Tibial nerve (tissue), 4 donors: ENCODE data around the gene STAT3. TPM values are rescaled to one million over a fixed set of nuclear protein-coding genes. Genes with fewer than 3 reads are reported as not detected.
A peak's percentile ranks its signal among the peaks of the same experiment; 100 is the strongest.
"Not testable (repeated sequence)": the region's sequence is repeated elsewhere in the genome, so short reads cannot be mapped to it uniquely, and the experiment has no call there.

Experiments
- DNase-seq, 2 donors: peaks; one replicate each; pipeline ENCODE4 v3.0.0-alpha.2; 2019; ENCODE audit warnings: low spot score in 2 of 2
- H3K27ac ChIP-seq, 4 donors: fragments of 200-600 bp; sonication (generic) in 3 of 4; one replicate each; pipeline ENCODE4 v1.5.1; 2017 to 2019; ENCODE audit warnings: mild to moderate bottlenecking in 1 of 4
- H3K27me3 ChIP-seq, 2 donors: fragments of 200-600 bp; sonication (generic) in 1 of 2; one replicate each; pipeline versions ENCODE4 v1.5.1 to v1.6.0; 2017 to 2019
- H3K36me3 ChIP-seq, 3 donors: fragments of 200-600 bp; sonication (generic); one replicate each; pipeline ENCODE4 v1.5.1; 2018 to 2019
- H3K4me1 ChIP-seq, 4 donors: fragments of 200-600 bp; sonication (generic) in 3 of 4; one replicate each; pipeline ENCODE4 v1.5.1; 2017 to 2019
- H3K4me3 ChIP-seq, 4 donors: fragments of 200-600 bp; sonication (generic) in 3 of 4; one replicate each; pipeline ENCODE4 v1.5.1; 2017 to 2019; ENCODE audit warnings: mild to moderate bottlenecking in 1 of 4, moderate library complexity in 1 of 4
- H3K9me3 ChIP-seq, 4 donors: fragments of 200-600 bp; sonication (generic) in 3 of 4; one replicate each; pipeline ENCODE4 v1.5.1; 2017 to 2019
- CTCF ChIP-seq, 5 experiments: fragments of 200-600 bp in 3 of 5; fragments of 450-650 bp in 2 of 5; sonication (generic) in 3 of 5; IDR thresholded peaks; one replicate each; pipeline ENCODE4 v1.5.1; 2016 to 2019; ENCODE audit warnings: antibody characterized with exemption in 5 of 5, mild to moderate bottlenecking in 3 of 5, moderate library complexity in 2 of 5
- EP300 ChIP-seq, 2 donors: sonication (generic); formaldehyde crosslinking; IDR thresholded peaks; one replicate each; pipeline ENCODE4 v1.6.1; 2017; ENCODE audit warnings: antibody characterized with exemption in 2 of 2, mild to moderate bottlenecking in 1 of 2
- POLR2A ChIP-seq, 2 donors: fragments of 450-650 bp; IDR thresholded peaks; one replicate each; pipeline ENCODE4 v1.6.1; 2017; ENCODE audit warnings: antibody characterized with exemption in 2 of 2, mild to moderate bottlenecking in 2 of 2, moderate library complexity in 2 of 2
- WGBS, 2 donors: methylation state at CpG; one replicate each; pipeline ENCODE4 v1.1.5; 2018; 5-methylcytosine and 5-hydroxymethylcytosine counted together
- total RNA-seq, 4 donors: library from RNA; depleted of rRNA; stranded (reverse); fragments of >200 nt; gene quantifications; one replicate each; pipeline ENCODE4 v1.1.0, GENCODE V29; 2016

Gene STAT3
- total RNA-seq, 4 donors from 2014 or later = 133 to 322 (median 188) TPM

GRCh38 chr17:42365136-42365535 is 23.1 kb downstream of the STAT3 start:
- WGBS, 2 donors = 80% methylated on average over 9 of the region's 9 CpGs
- TF ChIP-seq POLR2A (IDR thresholded peaks at IDR 0.05) (no peak), EP300 (IDR thresholded peaks at IDR 0.05) (no peak), CTCF (IDR thresholded peaks at IDR 0.05) (no peak)
- DNase-seq = no peak
- no peaks in the 10 kb centered on the region for H3K27me3 ChIP-seq
- H3K27ac ChIP-seq = peak overlapping the region in 2 of 4 donors; percentile 18 to 64
- no peak overlapping the region for H3K4me3 ChIP-seq
- H3K4me1 ChIP-seq = peaks cover 0 to 82% (median 59%) of the 10 kb centered on the region in 4 donors
- peaks cover 0 to 3% (median 0%) of the 10 kb centered on the region in 3 donors for H3K36me3 ChIP-seq
- no peaks in the 10 kb centered on the region for H3K9me3 ChIP-seq

- 58% methylated on average over 7 of the region's 7 CpGs for WGBS, 2 donors
- H3K4me3 ChIP-seq = no peak overlapping the region
- TF ChIP-seq CTCF (IDR thresholded peaks at IDR 0.05) (no peak), EP300 (IDR thresholded peaks at IDR 0.05) (peak in 1 of 2 donors; percentile 18), POLR2A (IDR thresholded peaks at IDR 0.05) (no peak)
- peak overlapping the region in 3 of 4 donors; percentile 13 to 54 (median 18) for H3K27ac ChIP-seq
- H3K36me3 ChIP-seq = no peaks in the 10 kb centered on the region
- H3K27me3 ChIP-seq = no peaks in the 10 kb centered on the region
- H3K4me1 ChIP-seq = peaks cover 0 to 89% (median 59%) of the 10 kb centered on the region in 4 donors
- H3K9me3 ChIP-seq = no peaks in the 10 kb centered on the region
- peak in 1 of 2 donors; percentile 23 for DNase-seq
These were observed 24.3 kb downstream of the STAT3 start for GRCh38 chr17:42363767-42364585.

- Histone ChIP-seq H3K4me1 (peaks cover 0 to 92% (median 59%) of the 10 kb centered on the region in 4 donors), H3K4me3 (no peak overlapping the region), H3K36me3 (no peaks in the 10 kb centered on the region), H3K9me3 (no peaks in the 10 kb centered on the region), H3K27me3 (no peaks in the 10 kb centered on the region), H3K27ac (peak overlapping the region in 1 of 4 donors; percentile 54)
- no peak for TF ChIP-seq POLR2A (IDR thresholded peaks at IDR 0.05)
- no peak for TF ChIP-seq CTCF (IDR thresholded peaks at IDR 0.05)
- TF ChIP-seq EP300 (IDR thresholded peaks at IDR 0.05) = no peak
- no peak for DNase-seq
- WGBS, 2 donors = 78% methylated on average over 1 of the region's 1 CpG
These were observed 25.0 kb downstream of the STAT3 start for GRCh38 chr17:42363231-42363630.

- Histone ChIP-seq H3K36me3 (no peaks in the 10 kb centered on the region), H3K4me1 (peaks cover 0 to 92% (median 54%) of the 10 kb centered on the region in 4 donors), H3K27ac (peak overlapping the region in 2 of 4 donors; percentile 26 to 55), H3K9me3 (no peaks in the 10 kb centered on the region), H3K4me3 (no peak overlapping the region), H3K27me3 (no peaks in the 10 kb centered on the region)
- 73 to 79% methylated on average over 7 of the region's 7 CpGs for WGBS, 2 donors
- TF ChIP-seq CTCF (IDR thresholded peaks at IDR 0.05) = no peak
- no peak for TF ChIP-seq POLR2A (IDR thresholded peaks at IDR 0.05)
- no peak for TF ChIP-seq EP300 (IDR thresholded peaks at IDR 0.05)
- no peak for DNase-seq
These were observed 25.8 kb downstream of the STAT3 start for GRCh38 chr17:42362245-42362961.

- TF ChIP-seq EP300 (IDR thresholded peaks at IDR 0.05) (no peak), CTCF (IDR thresholded peaks at IDR 0.05) (no peak), POLR2A (IDR thresholded peaks at IDR 0.05) (no peak)
- no peaks in the 10 kb centered on the region for H3K27me3 ChIP-seq
- peaks cover 0 to 92% (median 50%) of the 10 kb centered on the region in 4 donors for H3K4me1 ChIP-seq
- DNase-seq = no peak
- H3K4me3 ChIP-seq = no peak overlapping the region
- peak overlapping the region in 2 of 4 donors; percentile 26 to 55 for H3K27ac ChIP-seq
- WGBS, 2 donors = 37 to 53% methylated on average over 2 of the region's 2 CpGs
- H3K36me3 ChIP-seq = no peaks in the 10 kb centered on the region
- no peaks in the 10 kb centered on the region for H3K9me3 ChIP-seq
These were observed 26.5 kb downstream of the STAT3 start for GRCh38 chr17:42361781-42362186.

GRCh38 chr17:42360388-42360787 is 27.9 kb downstream of the STAT3 start:
- H3K27me3 ChIP-seq, H3K9me3 ChIP-seq, H3K36me3 ChIP-seq, H3K4me3 ChIP-seq: not testable (repeated sequence)
- peak in 1 of 2 donors; percentile 42 for DNase-seq
- 92 to 100% methylated on average over 2 of the region's 2 CpGs for WGBS, 2 donors
- Histone ChIP-seq H3K27ac (peak overlapping the region in 1 of 4 donors; percentile 19), H3K4me1 (peaks cover 0 to 94% (median 45%) of the 10 kb centered on the region in 4 donors)
